Neuronal stem cell (in vitro differentiated cells): Measurements from ENCODE around the gene MS4A7.

Source experiments
- DNase-seq: peaks from one replicate; pipeline ENCODE4 v3.0.0-alpha.2; 2013; ENCODE audit warnings: low spot score
- H2AFZ ChIP-seq: one replicate; pipeline ENCODE4 v1.6.1; 2013; ENCODE audit warnings: mild to moderate bottlenecking, low read length, inconsistent platforms
- H2AK5ac ChIP-seq: 2 replicates; pipeline ENCODE4 v1.6.1; 2013; ENCODE audit warnings: low read depth, mild to moderate bottlenecking, inconsistent platforms, low read length, moderate library complexity, mixed read lengths
- H2BK120ac ChIP-seq: 2 replicates; pipeline ENCODE4 v1.6.1; 2013; ENCODE audit warnings: low read depth, mild to moderate bottlenecking, inconsistent platforms, low read length, moderate library complexity, mixed read lengths
- H2BK12ac ChIP-seq: one replicate; pipeline ENCODE4 v1.6.1; 2013; ENCODE audit warnings: low read length, inconsistent platforms
- H2BK15ac ChIP-seq: 2 replicates; pipeline ENCODE4 v1.6.1; 2013; ENCODE audit warnings: mild to moderate bottlenecking, low read length, inconsistent platforms, mixed read lengths
- H2BK5ac ChIP-seq: one replicate; pipeline ENCODE4 v1.6.1; 2013; ENCODE audit warnings: inconsistent platforms, mild to moderate bottlenecking, low read length, moderate library complexity
- H3K14ac ChIP-seq: one replicate; pipeline ENCODE4 v1.6.1; 2013; ENCODE audit warnings: low read length, inconsistent platforms
- H3K18ac ChIP-seq: 2 replicates; pipeline ENCODE4 v1.6.1; 2013; ENCODE audit warnings: low read length, inconsistent platforms
- H3K23ac ChIP-seq: 2 replicates; pipeline ENCODE4 v1.6.1; 2013; ENCODE audit warnings: low read depth, mild to moderate bottlenecking, mixed read lengths, low read length, inconsistent platforms; ENCODE audit not compliant: poor library complexity
- H3K27ac ChIP-seq: replicated peaks from 3 replicates; pipeline ENCODE4 v1.5.1; 2013; ENCODE audit warnings: low read length, inconsistent platforms
- H3K27me3 ChIP-seq, 3 experiments: 2 replicates each; pipeline ENCODE4 v1.6.1; 2013; ENCODE audit warnings: low read length in 3 of 3, mild to moderate bottlenecking in 2 of 3, inconsistent platforms in 1 of 3, low read depth in 1 of 3, mixed read lengths in 1 of 3, moderate library complexity in 1 of 3; ENCODE audit not compliant: control insufficient read depth in 3 of 3, insufficient read depth in 3 of 3
- H3K36me3 ChIP-seq, 2 donors: replicated peaks in 1 of 2; 2 replicates each; pipeline ENCODE4 v1.6.1; 2013; ENCODE audit warnings: low read length in 2 of 2; ENCODE audit not compliant: control insufficient read depth in 2 of 2, insufficient read depth in 2 of 2
- H3K4ac ChIP-seq: 2 replicates; pipeline ENCODE4 v1.6.1; 2013; ENCODE audit warnings: inconsistent platforms, mild to moderate bottlenecking, low read length, moderate library complexity
- H3K4me1 ChIP-seq, 2 donors: 1 replicate in 1 of 2; 2 replicates in 1 of 2; pipeline ENCODE4 v1.6.1; 2013; ENCODE audit warnings: low read length in 2 of 2, low read depth in 1 of 2; ENCODE audit not compliant: control insufficient read depth in 2 of 2, insufficient read depth in 1 of 2
- H3K4me2 ChIP-seq: one replicate; pipeline ENCODE4 v1.6.1; 2013; ENCODE audit warnings: mild to moderate bottlenecking, low read length, inconsistent platforms; ENCODE audit not compliant: insufficient read depth, poor library complexity, severe bottlenecking
- H3K4me3 ChIP-seq, 2 donors: 2 replicates each; pipeline ENCODE4 v1.5.1; 2013; ENCODE audit warnings: low read length in 2 of 2, mild to moderate bottlenecking in 2 of 2, inconsistent platforms in 1 of 2, moderate library complexity in 1 of 2
- H3K79me1 ChIP-seq: one replicate; pipeline ENCODE4 v1.6.1; 2013; ENCODE audit warnings: low read depth, mild to moderate bottlenecking, inconsistent platforms, low read length, moderate library complexity
- H3K9ac ChIP-seq: one replicate; pipeline ENCODE4 v1.6.1; 2013; ENCODE audit warnings: mild to moderate bottlenecking, low read depth, low read length, inconsistent platforms; ENCODE audit not compliant: poor library complexity
- H3K9me3 ChIP-seq, 2 donors: replicated peaks in 1 of 2; 2 replicates each; pipeline versions ENCODE3 to v1.6.1; 2013; ENCODE audit warnings: low read length in 2 of 2, mild to moderate bottlenecking in 2 of 2, inconsistent platforms in 1 of 2, low read depth in 1 of 2, mixed read lengths in 1 of 2, moderate library complexity in 1 of 2; ENCODE audit not compliant: control insufficient read depth in 2 of 2, insufficient read depth in 1 of 2
- H4K8ac ChIP-seq: one replicate; pipeline ENCODE4 v1.6.1; 2013; ENCODE audit warnings: low read depth, mild to moderate bottlenecking, inconsistent platforms, low read length, moderate library complexity
- H4K91ac ChIP-seq: one replicate; pipeline ENCODE4 v1.6.1; 2013; ENCODE audit warnings: low read length, low read depth, mild to moderate bottlenecking, inconsistent platforms; ENCODE audit not compliant: poor library complexity
- WGBS, 2 donors: extraction: QIAGEN DNeasy Blood & Tissue Kit; methylation state at CpG; one replicate each; pipeline ENCODE4 v1.1.7; 2013; ENCODE audit warnings: missing lambda C conversion rate in 2 of 2, mixed read lengths in 1 of 2; ENCODE audit not compliant: insufficient read length in 2 of 2, insufficient replicate concordance in 1 of 2; ENCODE audit errors: extremely low coverage in 2 of 2; 5-methylcytosine and 5-hydroxymethylcytosine counted together

MS4A7 gene

DNA sequence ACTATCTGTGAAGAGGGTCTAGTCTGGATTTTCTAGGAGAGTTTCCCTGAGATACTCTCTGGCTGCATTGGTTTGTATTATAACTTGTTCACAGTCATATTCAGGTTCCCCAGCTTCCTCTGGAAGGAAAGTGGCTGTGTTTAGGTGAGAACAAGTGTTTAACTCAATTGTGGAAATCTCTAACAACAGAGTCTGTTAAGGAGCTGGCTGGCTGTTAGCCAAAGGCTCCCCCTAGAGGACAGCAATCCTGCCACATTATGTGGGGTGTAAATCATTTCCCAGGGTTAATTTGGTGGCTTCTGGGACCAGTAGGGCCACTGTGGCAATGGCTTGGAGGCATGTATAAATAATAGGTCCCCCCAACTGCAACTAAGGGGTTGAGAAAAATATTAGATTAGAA is 32.8 kb upstream of the MS4A7 start:
- Histone ChIP-seq H4K91ac (no peak overlapping the region), H3K23ac (no peak overlapping the region), H3K4me1 (no peaks in the 10 kb centered on the region), H3K27me3 (no peaks in the 10 kb centered on the region), H3K14ac (no peak overlapping the region), H3K36me3 (no peaks in the 10 kb centered on the region), H3K79me1 (no peaks in the 10 kb centered on the region), H2BK120ac (no peak overlapping the region), H3K4ac (no peak overlapping the region), H3K27ac (no peak overlapping the region), H3K4me3 (no peak overlapping the region), H2BK5ac (no peak overlapping the region), H3K9ac (no peak overlapping the region), H2BK12ac (no peak overlapping the region), H2AFZ (peak overlapping the region; percentile 40), H3K4me2 (no peak overlapping the region), H2AK5ac (no peak overlapping the region), H2BK15ac (no peak overlapping the region), H4K8ac (no peak overlapping the region), H3K9me3 (no peaks in the 10 kb centered on the region), H3K18ac (no peak overlapping the region)
- DNase-seq: no peak

DNA sequence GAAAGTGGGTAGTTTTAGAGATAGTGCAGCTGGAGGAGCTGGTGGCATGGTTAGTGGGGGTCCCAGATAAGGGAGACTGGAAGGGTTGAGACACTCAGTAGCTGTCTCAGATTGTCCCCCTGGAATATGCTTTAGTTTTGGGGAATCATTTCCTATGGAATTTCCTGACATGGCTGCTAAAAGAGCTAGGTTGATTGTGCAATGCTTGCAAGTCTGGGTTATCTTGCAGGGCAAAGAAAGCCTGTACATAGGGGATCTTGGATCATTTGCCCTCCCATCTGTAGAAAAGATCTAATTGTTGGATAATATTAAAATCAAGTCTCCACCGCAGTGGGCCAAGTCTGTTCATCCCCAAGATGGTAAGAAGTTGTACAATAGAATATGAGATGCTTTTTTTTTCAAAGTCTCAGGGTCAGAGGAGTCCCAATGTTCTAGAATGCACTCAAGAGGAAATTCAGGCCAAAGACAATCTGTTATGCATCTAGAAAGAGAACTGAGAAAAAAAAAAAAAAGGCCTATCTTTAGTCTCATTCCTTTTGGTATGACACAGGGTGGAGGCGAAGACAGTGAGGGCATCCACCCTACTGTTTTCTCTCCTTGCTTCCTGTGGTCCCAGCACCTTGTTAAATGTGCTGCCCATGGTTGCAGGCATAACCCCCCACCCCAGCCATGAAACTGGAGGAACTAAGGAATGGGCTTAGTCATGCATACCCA is 31.1 kb upstream of the MS4A7 start:
- no peak overlapping the region for H3K18ac ChIP-seq
- H2AK5ac ChIP-seq: no peak overlapping the region
- H3K27me3 ChIP-seq: no peaks in the 10 kb centered on the region
- H4K8ac ChIP-seq: no peak overlapping the region
- H3K14ac ChIP-seq: no peak overlapping the region
- no peaks in the 10 kb centered on the region for H3K4me1 ChIP-seq
- H2BK5ac ChIP-seq: no peak overlapping the region
- H3K23ac ChIP-seq: no peak overlapping the region
- H2AFZ ChIP-seq: no peak overlapping the region
- no peak overlapping the region for H2BK15ac ChIP-seq
- WGBS, 2 donors: no CpG with 5 or more reads among the region's 2 CpGs
- H2BK12ac ChIP-seq: no peak overlapping the region
- H3K36me3 ChIP-seq: no peaks in the 10 kb centered on the region
- H3K9me3 ChIP-seq: no peaks in the 10 kb centered on the region
- H3K4me3 ChIP-seq: no peak overlapping the region
- no peak overlapping the region for H3K4ac ChIP-seq
- H3K4me2 ChIP-seq: no peak overlapping the region
- no peak overlapping the region for H2BK120ac ChIP-seq
- H4K91ac ChIP-seq: no peak overlapping the region
- DNase-seq: no peak
- H3K27ac ChIP-seq: no peak overlapping the region
- no peaks in the 10 kb centered on the region for H3K79me1 ChIP-seq
- H3K9ac ChIP-seq: no peak overlapping the region

DNA sequence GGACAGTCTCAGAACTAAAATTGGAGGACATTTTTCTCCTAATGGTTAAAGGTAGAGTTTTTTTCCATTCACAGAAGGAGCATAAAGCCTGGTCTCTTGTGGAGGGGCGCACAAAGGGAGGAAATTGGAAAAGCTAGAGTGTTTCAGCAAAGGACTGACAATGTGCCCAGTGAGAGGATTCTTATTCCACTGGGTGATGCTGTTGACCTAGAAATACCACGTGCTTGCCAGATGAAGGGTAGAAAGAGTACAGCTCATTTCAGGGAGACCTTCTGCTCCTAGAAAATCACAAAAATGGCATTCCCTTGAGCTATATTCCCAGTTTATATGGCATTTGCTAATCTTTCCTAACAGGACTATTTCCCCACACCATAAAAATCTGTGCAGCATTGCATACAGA is 30.2 kb upstream of the MS4A7 start:
- no peak overlapping the region for H2AK5ac ChIP-seq
- no peak overlapping the region for H3K27ac ChIP-seq
- no peak overlapping the region for H3K4me2 ChIP-seq
- DNase-seq: no peak
- H3K79me1 ChIP-seq: no peaks in the 10 kb centered on the region
- H4K91ac ChIP-seq: no peak overlapping the region
- H2BK15ac ChIP-seq: no peak overlapping the region
- H2BK5ac ChIP-seq: no peak overlapping the region
- no peak overlapping the region for H3K14ac ChIP-seq
- H3K4me1 ChIP-seq: no peaks in the 10 kb centered on the region
- no CpG with 5 or more reads among the region's 2 CpGs for WGBS, 2 donors
- no peaks in the 10 kb centered on the region for H3K27me3 ChIP-seq
- no peak overlapping the region for H3K4ac ChIP-seq
- H3K23ac ChIP-seq: no peak overlapping the region
- H3K4me3 ChIP-seq: no peak overlapping the region
- H3K36me3 ChIP-seq: no peaks in the 10 kb centered on the region
- H3K9me3 ChIP-seq: no peaks in the 10 kb centered on the region
- H2AFZ ChIP-seq: no peak overlapping the region
- no peak overlapping the region for H4K8ac ChIP-seq
- H3K9ac ChIP-seq: no peak overlapping the region
- no peak overlapping the region for H3K18ac ChIP-seq
- H2BK12ac ChIP-seq: no peak overlapping the region
- no peak overlapping the region for H2BK120ac ChIP-seq

DNA sequence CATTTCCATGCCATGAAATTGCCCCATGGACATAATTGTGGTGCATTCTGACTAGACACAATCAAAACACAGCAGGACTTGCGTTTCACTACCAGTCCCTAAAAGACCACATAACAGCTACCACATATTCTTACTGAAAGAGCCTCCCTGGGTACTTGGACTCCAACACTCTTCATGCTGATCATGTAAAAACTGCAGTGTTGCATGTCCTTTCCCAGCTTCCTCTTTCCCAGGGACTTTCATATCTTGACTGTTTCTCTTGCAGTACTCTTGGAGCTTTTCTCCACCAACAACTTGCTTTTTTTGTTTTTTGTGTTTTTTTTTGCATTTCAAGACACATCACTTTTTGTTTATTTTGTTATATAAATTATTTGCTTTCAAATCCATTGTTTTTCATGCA is 28.3 kb upstream of the MS4A7 start:
- no CpG with 5 or more reads among the region's 1 CpG for WGBS, 2 donors
- H3K23ac ChIP-seq: no peak overlapping the region

More for the DNA sequence above, 28.3 kb upstream of the MS4A7 start:
- Histone ChIP-seq H2AFZ (no peak overlapping the region), H3K9me3 (no peaks in the 10 kb centered on the region), H3K36me3 (no peaks in the 10 kb centered on the region), H3K14ac (no peak overlapping the region), H2BK5ac (no peak overlapping the region), H3K4me2 (no peak overlapping the region), H3K9ac (no peak overlapping the region), H4K91ac (no peak overlapping the region), H3K27me3 (no peaks in the 10 kb centered on the region), H4K8ac (no peak overlapping the region), H3K4me3 (no peak overlapping the region), H3K27ac (no peak overlapping the region), H3K18ac (no peak overlapping the region), H2BK120ac (no peak overlapping the region), H3K79me1 (no peaks in the 10 kb centered on the region), H3K4ac (no peak overlapping the region), H2BK15ac (no peak overlapping the region), H2AK5ac (no peak overlapping the region), H3K4me1 (no peaks in the 10 kb centered on the region), H2BK12ac (no peak overlapping the region)
- no peak for DNase-seq
